Astrocyte (in vitro differentiated cells and primary cell): Measurements from ENCODE around the gene ZMIZ1.

Experiments
- CTCF ChIP-seq: IDR thresholded peaks from 2 replicates; pipeline ENCODE4 v1.5.1; 2011; ENCODE audit warnings: low read depth, mild to moderate bottlenecking, inconsistent platforms, low read length, moderate library complexity; ENCODE audit not compliant: insufficient read depth
- EZH2 ChIP-seq: IDR thresholded peaks from 2 replicates; pipeline ENCODE4 v1.6.1; 2012; ENCODE audit warnings: mild to moderate bottlenecking, low read length, inconsistent platforms; ENCODE audit not compliant: insufficient read depth

GRCh38 chr10:79142064-79142491 is 73.3 kb downstream of the ZMIZ1 start:
- TF ChIP-seq CTCF, result no peak
- TF ChIP-seq EZH2, result no peak
